Activated CD4-positive, alpha-beta memory T cell treated with anti-CD3 and anti-CD28 coated beads, Interleukin-2, amount 10 ng/mL, durations not matched to agents 7 days and 5 days (primary cell): ENCODE measurements around the gene PAFAH2. TPM values are rescaled to one million over a fixed set of nuclear protein-coding genes. Genes with fewer than 3 reads are reported as not detected.
"Not testable (repeated sequence)": the region's sequence is repeated elsewhere in the genome, so short reads cannot be mapped to it uniquely, and the experiment has no call there.

ENCODE experiments used
- CTCF ChIA-PET: fragments of 350-600 bp; sonication (Branson Sonifier 250); formaldehyde crosslinking; loops from one replicate; lab custom pipeline; 2021; ENCODE audit warnings: antibody characterized with exemption, inconsistent platforms; lab: Charles Lee
- POLR2A ChIA-PET: fragments of 350-600 bp; sonication (Branson Sonifier 250); formaldehyde crosslinking; loops from one replicate; lab custom pipeline; 2021; ENCODE audit warnings: antibody characterized with exemption; lab: Charles Lee
- DNase-seq: peaks from one replicate; pipeline ENCODE4 v3.0.0-alpha.2; 2020
- H3K27ac Mint-ChIP-seq: one replicate; pipeline ENCODE4 v1.8.0; 2021; ENCODE audit warnings: mild to moderate bottlenecking, mixed read lengths
- H3K27me3 Mint-ChIP-seq: one replicate; pipeline ENCODE4 v1.8.0; 2021; ENCODE audit warnings: mixed read lengths
- H3K36me3 Mint-ChIP-seq: one replicate; pipeline ENCODE4 v1.8.0; 2021; ENCODE audit warnings: low read depth, mixed read lengths
- H3K4me1 Mint-ChIP-seq: one replicate; pipeline ENCODE4 v1.8.0; 2021; ENCODE audit warnings: mixed read lengths
- H3K4me3 Mint-ChIP-seq: one replicate; pipeline ENCODE4 v1.8.0; 2021; ENCODE audit warnings: mild to moderate bottlenecking, mixed read lengths
- H3K9me3 Mint-ChIP-seq: one replicate; pipeline ENCODE4 v1.8.0; 2021; ENCODE audit warnings: mixed read lengths
- total RNA-seq, 2 experiments: library from RNA; stranded (reverse); gene quantifications; one replicate each; pipeline ENCODE4 v1.2.3, GENCODE V29; 2021

The PAFAH2 gene
- total RNA-seq, 2 experiments from 2014 or later: 9.4 to 10.1 TPM

DNA sequence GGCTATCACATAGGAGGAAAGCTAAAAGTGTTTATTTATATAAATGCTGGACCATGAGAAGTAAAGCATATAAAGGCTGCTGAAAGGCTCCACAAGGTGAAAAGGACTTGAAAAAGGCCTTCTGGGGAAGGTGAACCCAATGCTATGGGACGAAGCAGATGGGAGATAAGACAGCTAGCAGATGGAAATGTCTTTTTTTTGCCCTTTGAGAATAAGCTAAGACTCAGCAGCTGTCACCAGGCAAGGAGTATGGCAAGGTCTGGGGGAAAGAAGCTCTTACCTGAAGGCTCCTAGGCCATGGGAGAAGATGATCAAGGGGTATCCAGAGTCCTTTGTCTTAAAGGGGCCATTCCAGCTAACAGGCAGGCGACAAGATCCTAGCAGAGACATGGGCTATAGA is 9.9 kb downstream of the PAFAH2 start:
- no peak for DNase-seq
- ChIA-PET CTCF (interaction anchor here (0.9 to 6.3 kb wide), 4 partner anchors 9 to 92 kb away, joined by 3 to 45 read pairs (median 12); partner anchors contain the start of gene PAFAH2), POLR2A (interaction anchor here (1.1 to 2.9 kb wide), 5 partner anchors 10 to 168 kb away, joined by 3 to 16 read pairs (median 3); partner anchors contain the start of gene PAFAH2)
- Mint-ChIP-seq H3K27me3 (no peaks in the 10 kb centered on the region), H3K4me3 (no peak overlapping the region), H3K9me3 (no peaks in the 10 kb centered on the region), H3K27ac (no peak overlapping the region), H3K4me1 (peaks cover 37% of the 10 kb centered on the region), H3K36me3 (peaks cover 30% of the 10 kb centered on the region)

DNA sequence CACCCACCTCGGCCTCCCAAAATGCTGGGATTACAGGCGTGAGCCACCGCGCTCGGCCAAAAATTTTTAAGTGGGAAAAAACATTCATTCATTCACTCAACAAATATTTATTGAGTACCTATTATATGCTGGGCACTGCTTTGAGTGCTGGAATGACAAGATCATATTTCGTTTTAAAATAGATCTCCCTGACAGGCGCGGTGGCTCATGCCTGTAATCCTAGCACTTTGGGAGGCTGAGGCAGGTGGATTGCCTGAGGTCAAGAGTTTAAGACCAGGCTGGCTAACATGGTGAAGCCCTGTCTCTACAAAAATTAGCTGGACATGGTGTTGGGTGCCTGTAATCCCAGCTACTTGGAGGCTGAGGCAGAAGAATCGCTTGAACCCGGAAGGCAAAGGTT is 11.1 kb downstream of the PAFAH2 start:
- peaks cover 29% of the 10 kb centered on the region for H3K4me1 Mint-ChIP-seq
- CTCF ChIA-PET: interaction anchor here (3.9 to 6.3 kb wide), 2 partner anchors 11 to 91 kb away, joined by 20 to 45 read pairs; partner anchors contain the start of gene PAFAH2
- not testable (repeated sequence) for H3K27ac Mint-ChIP-seq, DNase-seq, H3K9me3 Mint-ChIP-seq, H3K4me3 Mint-ChIP-seq, H3K27me3 Mint-ChIP-seq
- H3K36me3 Mint-ChIP-seq: peaks cover 41% of the 10 kb centered on the region
- POLR2A ChIA-PET: interaction anchor here (1.9 kb wide), 1 partner anchor 81 kb away, joined by 7 read pairs; no protein-coding TSS in a partner anchor

DNA sequence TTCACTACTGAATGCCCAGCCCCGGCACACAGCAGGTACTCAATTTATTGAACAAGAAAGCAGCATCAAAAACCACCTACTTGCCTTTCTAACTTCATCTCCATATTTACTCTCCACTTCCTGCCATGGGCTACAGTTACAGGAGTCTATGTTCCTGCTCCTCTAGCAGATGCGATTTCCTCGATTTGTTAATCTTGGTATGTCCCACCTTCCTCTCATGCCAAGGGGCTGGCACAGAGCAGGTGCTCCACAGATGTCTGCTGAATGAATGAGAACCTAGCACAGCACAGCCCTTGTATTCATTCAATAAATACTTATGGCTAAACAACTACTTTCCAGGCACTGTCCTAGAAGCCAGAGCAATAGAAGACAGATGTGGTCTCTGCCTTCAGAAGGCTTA is 12.2 kb downstream of the PAFAH2 start:
- Mint-ChIP-seq H3K27ac (no peak overlapping the region), H3K4me3 (no peak overlapping the region), H3K4me1 (peaks cover 24% of the 10 kb centered on the region), H3K36me3 (peaks cover 48% of the 10 kb centered on the region), H3K9me3 (no peaks in the 10 kb centered on the region), H3K27me3 (no peaks in the 10 kb centered on the region)
- POLR2A ChIA-PET: no interaction called here
- CTCF ChIA-PET: no interaction called here
- no peak for DNase-seq

DNA sequence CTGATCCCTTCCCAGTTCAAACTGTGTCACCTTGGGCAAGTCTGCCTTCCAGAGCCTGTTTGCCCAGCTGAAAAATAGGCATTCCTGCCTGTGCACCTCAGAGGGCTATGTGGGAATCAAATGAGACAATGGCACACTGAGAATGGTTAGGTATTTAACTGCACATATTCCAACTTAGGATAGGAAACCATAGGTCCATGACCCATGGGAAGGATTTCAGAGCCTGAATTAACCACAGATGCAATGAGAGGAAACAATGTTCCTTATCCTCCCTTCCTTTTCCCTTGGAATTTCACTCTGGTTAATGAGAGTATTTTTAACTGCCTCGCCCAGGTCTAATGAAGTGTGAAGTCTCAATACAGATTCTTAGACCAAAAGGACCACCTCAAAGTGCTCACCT is 12.7 kb downstream of the PAFAH2 start:
- no peak overlapping the region for H3K4me3 Mint-ChIP-seq
- no peak overlapping the region for H3K27ac Mint-ChIP-seq
- no peak for DNase-seq
- H3K4me1 Mint-ChIP-seq: peaks cover 19% of the 10 kb centered on the region
- H3K27me3 Mint-ChIP-seq: no peaks in the 10 kb centered on the region
- H3K36me3 Mint-ChIP-seq: peaks cover 48% of the 10 kb centered on the region
- ChIA-PET CTCF (no interaction called here), POLR2A (no interaction called here)
- H3K9me3 Mint-ChIP-seq: no peaks in the 10 kb centered on the region

DNA sequence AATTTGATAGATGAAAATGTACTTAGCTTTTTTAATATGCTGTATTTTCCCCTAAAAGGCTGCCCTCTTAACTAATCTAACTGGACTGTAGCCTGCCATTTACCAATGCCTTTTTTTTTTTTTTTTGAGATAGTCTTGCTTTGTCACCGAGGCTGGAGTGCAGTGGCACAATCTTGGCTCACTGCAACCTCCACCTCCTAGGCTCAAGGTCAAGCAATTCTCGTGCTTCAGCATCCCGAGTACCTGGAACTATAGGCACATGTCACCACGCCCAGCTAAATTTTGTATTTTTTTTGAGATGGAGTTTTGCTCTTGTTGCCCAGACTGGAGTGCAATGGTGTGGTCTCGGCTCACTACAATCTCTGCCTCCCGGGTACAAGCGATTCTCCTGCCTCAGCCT is 18.7 kb downstream of the PAFAH2 start:
- Mint-ChIP-seq H3K27me3 (no peaks in the 10 kb centered on the region), H3K27ac (no peak overlapping the region), H3K36me3 (peaks cover 50% of the 10 kb centered on the region), H3K9me3 (no peaks in the 10 kb centered on the region), H3K4me1 (no peaks in the 10 kb centered on the region), H3K4me3 (no peak overlapping the region)
- ChIA-PET POLR2A (no interaction called here), CTCF (interaction anchor here (1.2 kb wide), 1 partner anchor 10 kb away, joined by 5 read pairs; no protein-coding TSS in a partner anchor)
- no peak for DNase-seq

DNA sequence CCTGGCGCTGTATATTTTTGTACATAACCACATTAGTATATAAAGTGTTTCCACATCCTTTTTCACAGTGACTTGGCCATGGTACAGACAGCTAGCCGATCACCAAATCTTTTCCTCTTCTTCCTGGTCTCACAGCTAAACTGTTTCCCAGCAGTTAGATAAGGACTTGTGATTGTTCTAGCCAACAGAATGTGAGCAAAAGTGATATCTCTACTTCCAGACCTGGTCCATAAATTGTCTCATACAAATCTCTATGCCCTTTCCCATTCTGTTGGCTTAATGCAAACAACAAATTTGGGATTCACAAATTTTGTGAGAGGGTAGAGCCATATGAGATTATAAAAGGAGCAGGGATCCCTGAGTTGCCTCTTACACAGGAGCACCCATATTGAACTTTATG is 19.5 kb downstream of the PAFAH2 start:
- Mint-ChIP-seq H3K27ac (no peak overlapping the region), H3K4me3 (no peak overlapping the region), H3K36me3 (peaks cover 52% of the 10 kb centered on the region), H3K9me3 (no peaks in the 10 kb centered on the region), H3K27me3 (no peaks in the 10 kb centered on the region), H3K4me1 (no peaks in the 10 kb centered on the region)
- CTCF ChIA-PET: interaction anchor here (1.2 kb wide), 1 partner anchor 11 kb away, joined by 5 read pairs; no protein-coding TSS in a partner anchor
- POLR2A ChIA-PET: no interaction called here
- no peak for DNase-seq

DNA sequence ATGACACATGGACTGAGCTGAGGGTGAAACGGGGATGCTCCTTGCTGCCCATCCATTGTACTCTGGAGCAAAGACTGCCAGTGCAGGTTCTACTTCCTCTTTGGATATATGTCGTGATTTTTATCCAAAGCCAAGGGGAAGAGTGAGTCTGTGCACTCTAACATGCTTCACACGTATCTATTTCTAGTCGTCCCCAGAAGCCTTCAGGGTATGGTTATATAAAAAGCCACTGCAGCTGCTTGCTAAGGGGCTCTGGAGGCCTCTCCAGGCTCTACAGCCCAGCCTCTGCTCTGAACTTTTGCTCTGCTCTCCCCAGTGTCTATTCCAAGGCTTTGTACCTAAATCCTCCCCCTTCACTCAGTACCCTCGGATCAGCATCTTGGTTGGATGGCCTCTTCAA is 20.1 kb downstream of the PAFAH2 start:
- POLR2A ChIA-PET: no interaction called here
- H3K27ac Mint-ChIP-seq: no peak overlapping the region

DNA sequence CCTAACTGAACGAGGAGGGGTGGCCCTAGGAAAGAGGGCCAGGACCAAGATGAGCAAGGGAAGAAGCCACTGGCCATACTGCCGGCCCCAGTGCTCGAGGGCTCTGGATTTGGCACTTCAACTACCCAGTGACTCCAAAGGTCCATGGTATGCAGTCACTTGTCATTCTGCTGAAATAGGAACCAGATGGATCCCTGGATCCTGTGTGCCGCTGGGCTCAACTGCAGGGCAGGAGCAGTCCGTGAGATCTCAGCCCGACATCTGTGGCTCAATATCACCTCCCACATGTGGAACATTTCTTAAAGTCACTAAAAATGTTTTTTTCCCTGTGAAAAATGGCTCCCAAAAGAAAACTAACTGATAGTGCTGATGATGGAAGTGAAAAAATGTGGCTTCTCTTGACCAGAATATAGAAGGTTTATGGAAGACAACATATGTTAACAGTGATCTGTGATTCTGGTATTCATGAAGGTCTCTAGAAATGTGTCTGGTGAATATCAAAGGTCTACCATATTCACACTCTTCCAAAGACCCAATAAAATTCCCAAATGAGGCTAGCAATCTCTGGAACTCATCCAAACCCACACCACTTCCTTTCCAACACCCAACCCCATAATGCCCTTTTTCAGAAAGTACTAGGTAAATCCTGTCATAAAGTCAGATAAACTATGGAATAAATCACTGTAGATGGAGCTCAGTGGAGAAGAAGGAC is 24.1 kb downstream of the PAFAH2 start:
- Mint-ChIP-seq H3K9me3 (no peaks in the 10 kb centered on the region), H3K27ac (no peak overlapping the region), H3K4me3 (no peak overlapping the region), H3K27me3 (no peaks in the 10 kb centered on the region), H3K4me1 (peaks cover 19% of the 10 kb centered on the region), H3K36me3 (peaks cover 47% of the 10 kb centered on the region)
- ChIA-PET POLR2A (no interaction called here), CTCF (no interaction called here)
- DNase-seq: no peak

More for the DNA sequence above, 20.1 kb downstream of the PAFAH2 start:
- Mint-ChIP-seq H3K36me3 (peaks cover 49% of the 10 kb centered on the region), H3K4me3 (no peak overlapping the region), H3K27me3 (no peaks in the 10 kb centered on the region), H3K9me3 (no peaks in the 10 kb centered on the region), H3K4me1 (no peaks in the 10 kb centered on the region)
- CTCF ChIA-PET: no interaction called here
- DNase-seq: no peak

DNA sequence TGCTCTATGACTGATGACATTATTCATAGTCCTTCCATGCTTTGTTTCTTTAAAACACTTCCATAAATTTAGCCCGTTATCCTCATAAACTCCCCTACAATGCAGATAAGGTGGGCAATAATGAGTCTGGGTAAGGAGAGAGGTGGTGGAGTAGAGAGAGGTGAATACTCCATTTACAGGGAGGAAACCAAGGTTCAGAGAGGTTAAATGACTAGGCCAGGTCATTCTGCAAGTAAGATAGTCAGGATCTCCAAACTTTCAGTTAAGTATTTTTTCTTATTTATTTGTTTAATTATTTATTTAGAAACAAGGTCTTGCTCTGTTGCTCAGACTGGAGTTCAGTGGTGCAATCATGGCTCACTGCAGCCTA is 26.1 kb downstream of the PAFAH2 start:
- POLR2A ChIA-PET: interaction anchor here (0.7 to 3.4 kb wide), 7 partner anchors 19 to 94 kb away, joined by 3 to 23 read pairs (median 5); partner anchors contain the start of genes PAFAH2 and STMN1
- DNase-seq: no peak
- peak overlapping the region; percentile 72 for H3K27ac Mint-ChIP-seq
- H3K27me3 Mint-ChIP-seq: no peaks in the 10 kb centered on the region
- peaks cover 19% of the 10 kb centered on the region for H3K4me1 Mint-ChIP-seq
- peaks cover 52% of the 10 kb centered on the region for H3K36me3 Mint-ChIP-seq
- CTCF ChIA-PET: interaction anchor here (1.2 to 2.3 kb wide), 4 partner anchors 13 to 76 kb away, joined by 3 to 14 read pairs (median 10); partner anchors contain the start of gene PAFAH2
- no peaks in the 10 kb centered on the region for H3K9me3 Mint-ChIP-seq
- H3K4me3 Mint-ChIP-seq: no peak overlapping the region

DNA sequence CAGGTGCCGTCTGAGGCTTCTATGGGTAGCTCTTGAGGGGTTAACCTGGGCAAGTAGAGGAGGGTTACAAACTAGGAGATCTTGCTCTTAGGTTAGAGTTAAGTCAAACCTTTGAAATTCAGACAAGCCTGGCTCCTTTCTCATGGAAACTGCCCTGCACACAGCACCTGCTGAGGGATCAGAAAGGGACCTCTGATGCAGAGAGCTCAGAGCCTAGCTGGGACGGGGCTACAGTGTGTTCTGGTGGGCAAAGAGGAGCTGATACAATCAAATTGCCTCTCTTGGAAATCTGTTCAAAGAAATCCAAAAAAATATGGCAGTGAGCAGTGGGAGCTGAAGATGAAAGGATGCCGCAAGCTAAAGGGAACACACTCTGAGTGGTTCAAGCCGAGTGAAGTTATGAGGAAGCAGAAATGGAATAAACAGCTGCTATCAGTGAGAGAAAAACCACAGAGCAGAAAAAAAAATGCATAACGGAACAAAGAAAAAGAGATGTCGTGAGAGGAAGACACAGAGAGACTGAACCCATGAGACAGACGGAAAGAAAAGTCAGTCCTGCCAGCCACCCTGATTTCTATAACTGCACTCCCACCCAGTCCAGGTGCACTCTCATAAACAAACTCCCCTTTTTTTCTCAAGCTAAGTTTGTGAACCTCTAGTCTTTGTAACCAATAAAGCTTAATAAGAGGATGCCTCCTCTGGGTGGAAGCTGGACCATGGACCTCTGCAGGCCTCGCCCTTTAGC is 26.6 kb downstream of the PAFAH2 start:
- Mint-ChIP-seq H3K36me3 (peaks cover 55% of the 10 kb centered on the region), H3K4me3 (no peak overlapping the region), H3K4me1 (peaks cover 19% of the 10 kb centered on the region), H3K9me3 (no peaks in the 10 kb centered on the region), H3K27me3 (no peaks in the 10 kb centered on the region), H3K27ac (peak overlapping the region; percentile 72)
- DNase-seq: no peak
- ChIA-PET CTCF (interaction anchor here (1.2 to 2.3 kb wide), 4 partner anchors 13 to 76 kb away, joined by 3 to 14 read pairs (median 10); partner anchors contain the start of gene PAFAH2), POLR2A (interaction anchor here (0.6 to 3.4 kb wide), 9 partner anchors 17 to 156 kb away, joined by 3 to 23 read pairs (median 4); partner anchors contain the start of genes PAFAH2 and STMN1)

DNA sequence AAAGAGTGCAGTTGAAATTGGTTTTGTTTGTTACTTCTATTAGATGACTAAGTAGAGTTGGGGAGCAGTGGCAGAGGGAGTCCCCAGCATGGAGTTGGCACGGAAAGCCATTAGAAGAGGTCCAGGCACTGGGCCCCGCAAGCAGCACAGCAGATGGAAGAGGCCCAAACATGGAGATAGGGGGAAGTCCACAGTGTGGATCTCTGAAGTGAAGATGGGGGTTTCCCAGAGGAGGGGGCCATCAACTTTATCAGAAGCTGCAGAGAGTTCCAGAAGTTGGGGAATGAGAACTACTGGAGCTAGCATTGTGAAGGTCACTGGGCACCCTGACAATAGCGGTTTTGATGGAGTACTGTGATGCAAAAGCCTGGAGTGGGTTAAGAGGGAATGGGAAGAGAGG is 30.6 kb downstream of the PAFAH2 start:
- H3K4me1 Mint-ChIP-seq: peaks cover 17% of the 10 kb centered on the region
- no peaks in the 10 kb centered on the region for H3K27me3 Mint-ChIP-seq
- ChIA-PET POLR2A (interaction anchor here (1.6 kb wide), 1 partner anchor 63 kb away, joined by 4 read pairs; no protein-coding TSS in a partner anchor), CTCF (interaction anchor here (1.0 kb wide), 1 partner anchor 68 kb away, joined by 3 read pairs; no protein-coding TSS in a partner anchor)
- H3K9me3 Mint-ChIP-seq: no peaks in the 10 kb centered on the region
- DNase-seq: no peak
- peaks cover 47% of the 10 kb centered on the region for H3K36me3 Mint-ChIP-seq
- H3K4me3 Mint-ChIP-seq: no peak overlapping the region
- H3K27ac Mint-ChIP-seq: no peak overlapping the region

DNA sequence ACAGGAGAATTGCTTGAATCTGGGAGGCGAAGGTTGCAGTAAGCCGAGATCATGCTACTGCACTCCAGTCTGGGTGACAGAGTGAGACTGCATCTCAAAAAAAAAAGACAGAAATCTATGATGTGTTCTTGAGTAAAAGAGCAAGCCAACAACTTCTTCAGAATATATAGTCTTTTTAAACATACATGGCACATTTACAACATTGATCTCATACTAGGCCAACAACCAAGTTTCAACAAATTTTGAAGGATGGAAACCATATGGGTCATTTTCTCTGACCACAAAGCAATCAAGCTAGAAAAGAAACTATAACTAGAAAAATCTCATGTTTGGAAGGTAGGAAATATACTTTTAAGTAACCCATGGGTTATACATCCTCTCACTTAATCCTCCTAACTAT is 38.3 kb downstream of the PAFAH2 start:
- no peak overlapping the region for H3K4me3 Mint-ChIP-seq
- H3K9me3 Mint-ChIP-seq: no peaks in the 10 kb centered on the region
- no peak for DNase-seq
- ChIA-PET POLR2A (no interaction called here), CTCF (interaction anchor here (1.0 to 2.0 kb wide), 2 partner anchors 38 to 64 kb away, joined by 3 to 9 read pairs; partner anchors contain the start of gene PAFAH2)
- H3K36me3 Mint-ChIP-seq: peaks cover 52% of the 10 kb centered on the region
- no peaks in the 10 kb centered on the region for H3K4me1 Mint-ChIP-seq
- no peaks in the 10 kb centered on the region for H3K27me3 Mint-ChIP-seq
- H3K27ac Mint-ChIP-seq: no peak overlapping the region
